Stomach smooth muscle (tissue), 2 donors: ENCODE results near the gene CAPS2.
A peak's percentile ranks its signal among the peaks of the same experiment; 100 is the strongest.

ENCODE experiments used
- H3K27ac ChIP-seq: one replicate; pipeline ENCODE4 v1.7.0; 2013; ENCODE audit warnings: mild to moderate bottlenecking, low read length, inconsistent platforms
- H3K27me3 ChIP-seq, 2 donors: one replicate each; pipeline ENCODE4 v1.7.0; 2013; ENCODE audit warnings: low read length in 2 of 2; ENCODE audit not compliant: insufficient read depth in 2 of 2, control insufficient read depth in 1 of 2
- H3K36me3 ChIP-seq, 2 donors: one replicate each; pipeline ENCODE4 v1.7.0; 2013; ENCODE audit warnings: low read length in 2 of 2; ENCODE audit not compliant: control insufficient read depth in 2 of 2, insufficient read depth in 2 of 2
- H3K4me1 ChIP-seq: one replicate; pipeline ENCODE4 v1.7.0; 2013; ENCODE audit warnings: low read length; ENCODE audit not compliant: control insufficient read depth, insufficient read depth
- H3K4me3 ChIP-seq, 2 donors: one replicate each; pipeline ENCODE4 v1.7.0; 2013; ENCODE audit warnings: low read length in 2 of 2
- H3K9ac ChIP-seq, 2 donors: one replicate each; pipeline ENCODE4 v1.7.0; 2013; ENCODE audit warnings: low read length in 2 of 2, mild to moderate bottlenecking in 1 of 2
- H3K9me3 ChIP-seq, 2 donors: one replicate each; pipeline ENCODE4 v1.7.0; 2013; ENCODE audit warnings: low read length in 2 of 2; ENCODE audit not compliant: control insufficient read depth in 2 of 2
- donor health status: healthy.
- donor health status: Pancreatic carcinoma.

CAPS2 gene

GRCh38 chr12:75345531-75345930 is 15.4 kb upstream of the CAPS2 start:
- no peak overlapping the region for H3K9ac ChIP-seq
- H3K36me3 ChIP-seq = no peaks in the 10 kb centered on the region
- H3K27ac ChIP-seq = no peak overlapping the region
- no peaks in the 10 kb centered on the region for H3K9me3 ChIP-seq
- no peaks in the 10 kb centered on the region for H3K4me1 ChIP-seq
- H3K4me3 ChIP-seq = no peak overlapping the region
- H3K27me3 ChIP-seq = no peaks in the 10 kb centered on the region

GRCh38 chr12:75341873-75342272 is 11.7 kb upstream of the CAPS2 start:
- no peak overlapping the region for H3K4me3 ChIP-seq
- no peaks in the 10 kb centered on the region for H3K36me3 ChIP-seq
- no peak overlapping the region for H3K27ac ChIP-seq
- no peak overlapping the region for H3K9ac ChIP-seq
- no peaks in the 10 kb centered on the region for H3K9me3 ChIP-seq
- H3K27me3 ChIP-seq = no peaks in the 10 kb centered on the region
- H3K4me1 ChIP-seq = no peaks in the 10 kb centered on the region

GRCh38 chr12:75337905-75338304 is 7.8 kb upstream of the CAPS2 start:
- H3K9me3 ChIP-seq = no peaks in the 10 kb centered on the region
- H3K9ac ChIP-seq = no peak overlapping the region
- H3K4me3 ChIP-seq = no peak overlapping the region
- no peaks in the 10 kb centered on the region for H3K27me3 ChIP-seq
- H3K27ac ChIP-seq = no peak overlapping the region
- no peaks in the 10 kb centered on the region for H3K36me3 ChIP-seq
- H3K4me1 ChIP-seq = no peaks in the 10 kb centered on the region

GRCh38 chr12:75334384-75335030 is 4.4 kb upstream of the CAPS2 start, which contains the start of gene GLIPR1L1:
TSS of gene GLIPR1L1 (plus strand) at chr12:75334670. CDS start at chr12:75334729, 59 bp downstream.
- H3K4me1 ChIP-seq = peaks cover 3% of the 10 kb centered on the region
- H3K4me3 ChIP-seq = peak within 1 kb of the TSS; percentile 53 to 74
- no peaks in the 10 kb centered on the region for H3K9me3 ChIP-seq
- no peaks in the 10 kb centered on the region for H3K27me3 ChIP-seq
- H3K9ac ChIP-seq = peak within 1 kb of the TSS; percentile 13 to 39
- H3K27ac ChIP-seq = no peak within 1 kb of the TSS
- H3K36me3 ChIP-seq = no peaks in the 10 kb centered on the region

- no peaks in the 10 kb centered on the region for H3K9me3 ChIP-seq
Measured at GRCh38 chr12:75327642-75328041, 2.5 kb downstream of the CAPS2 start.

GRCh38 chr12:75323663-75324062 is 6.5 kb downstream of the CAPS2 start:
- H3K36me3 ChIP-seq = no peaks in the 10 kb centered on the region
- H3K9me3 ChIP-seq = no peaks in the 10 kb centered on the region
- H3K27ac ChIP-seq = no peak overlapping the region
- no peaks in the 10 kb centered on the region for H3K27me3 ChIP-seq
- H3K9ac ChIP-seq = no peak overlapping the region
- H3K4me3 ChIP-seq = no peak overlapping the region
- no peaks in the 10 kb centered on the region for H3K4me1 ChIP-seq

More at GRCh38 chr12:75327642-75328041, 2.5 kb downstream of the CAPS2 start:
- Histone ChIP-seq H3K9ac (no peak overlapping the region), H3K36me3 (no peaks in the 10 kb centered on the region), H3K27ac (no peak overlapping the region), H3K27me3 (no peaks in the 10 kb centered on the region), H3K4me3 (no peak overlapping the region), H3K4me1 (peaks cover 4% of the 10 kb centered on the region)

- Histone ChIP-seq H3K9ac (no peak overlapping the region), H3K9me3 (no peaks in the 10 kb centered on the region), H3K36me3 (no peaks in the 10 kb centered on the region), H3K4me1 (no peaks in the 10 kb centered on the region), H3K4me3 (no peak overlapping the region), H3K27me3 (no peaks in the 10 kb centered on the region), H3K27ac (no peak overlapping the region)
Measured at GRCh38 chr12:75322464-75322863, 7.7 kb downstream of the CAPS2 start.

GRCh38 chr12:75317784-75318183 is 12.3 kb downstream of the CAPS2 start:
- Histone ChIP-seq H3K36me3 (no peaks in the 10 kb centered on the region), H3K27ac (no peak overlapping the region), H3K9ac (no peak overlapping the region), H3K4me1 (no peaks in the 10 kb centered on the region), H3K27me3 (no peaks in the 10 kb centered on the region), H3K9me3 (no peaks in the 10 kb centered on the region), H3K4me3 (no peak overlapping the region)

- H3K9me3 ChIP-seq = no peaks in the 10 kb centered on the region
- H3K36me3 ChIP-seq = no peaks in the 10 kb centered on the region
- H3K27ac ChIP-seq = no peak overlapping the region
- H3K27me3 ChIP-seq = no peaks in the 10 kb centered on the region
- no peak overlapping the region for H3K4me3 ChIP-seq
- no peaks in the 10 kb centered on the region for H3K4me1 ChIP-seq
- no peak overlapping the region for H3K9ac ChIP-seq
Measured at GRCh38 chr12:75315518-75315917, 14.6 kb downstream of the CAPS2 start.

- Histone ChIP-seq H3K27ac (no peak overlapping the region), H3K27me3 (no peaks in the 10 kb centered on the region), H3K4me1 (no peaks in the 10 kb centered on the region), H3K9ac (no peak overlapping the region), H3K4me3 (no peak overlapping the region), H3K9me3 (no peaks in the 10 kb centered on the region), H3K36me3 (no peaks in the 10 kb centered on the region)
Measured at GRCh38 chr12:75311369-75311768, 18.8 kb downstream of the CAPS2 start.

- Histone ChIP-seq H3K4me1 (no peaks in the 10 kb centered on the region), H3K27me3 (no peaks in the 10 kb centered on the region), H3K27ac (no peak overlapping the region), H3K9ac (no peak overlapping the region), H3K4me3 (no peak overlapping the region), H3K36me3 (no peaks in the 10 kb centered on the region), H3K9me3 (no peaks in the 10 kb centered on the region)
Measured at GRCh38 chr12:75308279-75308678, 21.8 kb downstream of the CAPS2 start.
